22Rv1 (cell line): ENCODE data around the gene GPC4.

ENCODE experiments used
- ZFX ChIP-seq: fragments of 450-650 bp; IDR thresholded peaks from 2 replicates; pipeline ENCODE4 v1.6.1; 2017; ENCODE audit warnings: antibody characterized with exemption, borderline replicate concordance
- TF ChIP-seq, protein P1 (sequence below): fragments of 450-650 bp; IDR thresholded peaks from 2 replicates; pipeline ENCODE4 v1.5.1; 2017; ENCODE audit warnings: mild to moderate bottlenecking

DNA sequence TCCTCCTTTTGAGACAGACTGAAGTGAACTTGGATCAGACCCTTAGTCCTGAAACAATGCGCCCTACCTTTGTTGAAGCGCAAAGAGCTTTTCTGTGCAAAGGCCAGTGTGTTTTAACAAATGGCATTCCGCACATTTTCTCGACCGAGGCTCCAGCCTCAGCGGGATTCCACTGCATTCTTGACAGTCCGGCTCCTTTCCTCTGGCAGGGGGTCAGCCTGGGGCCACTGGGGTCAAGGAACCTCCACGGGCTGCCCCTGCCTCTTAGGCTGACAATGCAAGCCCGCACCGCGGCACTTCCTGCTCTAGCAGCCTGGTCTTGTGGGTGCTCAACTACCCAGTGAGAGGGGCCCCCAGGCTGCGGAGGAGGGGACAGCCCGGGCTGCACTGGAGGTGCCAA is 150.0 kb downstream of the GPC4 start:
- TF ChIP-seq, protein P1, sequence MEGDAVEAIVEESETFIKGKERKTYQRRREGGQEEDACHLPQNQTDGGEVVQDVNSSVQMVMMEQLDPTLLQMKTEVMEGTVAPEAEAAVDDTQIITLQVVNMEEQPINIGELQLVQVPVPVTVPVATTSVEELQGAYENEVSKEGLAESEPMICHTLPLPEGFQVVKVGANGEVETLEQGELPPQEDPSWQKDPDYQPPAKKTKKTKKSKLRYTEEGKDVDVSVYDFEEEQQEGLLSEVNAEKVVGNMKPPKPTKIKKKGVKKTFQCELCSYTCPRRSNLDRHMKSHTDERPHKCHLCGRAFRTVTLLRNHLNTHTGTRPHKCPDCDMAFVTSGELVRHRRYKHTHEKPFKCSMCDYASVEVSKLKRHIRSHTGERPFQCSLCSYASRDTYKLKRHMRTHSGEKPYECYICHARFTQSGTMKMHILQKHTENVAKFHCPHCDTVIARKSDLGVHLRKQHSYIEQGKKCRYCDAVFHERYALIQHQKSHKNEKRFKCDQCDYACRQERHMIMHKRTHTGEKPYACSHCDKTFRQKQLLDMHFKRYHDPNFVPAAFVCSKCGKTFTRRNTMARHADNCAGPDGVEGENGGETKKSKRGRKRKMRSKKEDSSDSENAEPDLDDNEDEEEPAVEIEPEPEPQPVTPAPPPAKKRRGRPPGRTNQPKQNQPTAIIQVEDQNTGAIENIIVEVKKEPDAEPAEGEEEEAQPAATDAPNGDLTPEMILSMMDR: no peak
- TF ChIP-seq ZFX: no peak
